CD1c-positive myeloid dendritic cell (primary cell): ENCODE results near the gene ZNF830.
"Not testable (repeated sequence)": the region's sequence is repeated elsewhere in the genome, so short reads cannot be mapped to it uniquely, and the experiment has no call there.

Experiments
- DNase-seq: peaks from one replicate; pipeline ENCODE4 v3.0.0-alpha.2; 2016; ENCODE audit errors: extremely low spot score

Gene ZNF830

DNA sequence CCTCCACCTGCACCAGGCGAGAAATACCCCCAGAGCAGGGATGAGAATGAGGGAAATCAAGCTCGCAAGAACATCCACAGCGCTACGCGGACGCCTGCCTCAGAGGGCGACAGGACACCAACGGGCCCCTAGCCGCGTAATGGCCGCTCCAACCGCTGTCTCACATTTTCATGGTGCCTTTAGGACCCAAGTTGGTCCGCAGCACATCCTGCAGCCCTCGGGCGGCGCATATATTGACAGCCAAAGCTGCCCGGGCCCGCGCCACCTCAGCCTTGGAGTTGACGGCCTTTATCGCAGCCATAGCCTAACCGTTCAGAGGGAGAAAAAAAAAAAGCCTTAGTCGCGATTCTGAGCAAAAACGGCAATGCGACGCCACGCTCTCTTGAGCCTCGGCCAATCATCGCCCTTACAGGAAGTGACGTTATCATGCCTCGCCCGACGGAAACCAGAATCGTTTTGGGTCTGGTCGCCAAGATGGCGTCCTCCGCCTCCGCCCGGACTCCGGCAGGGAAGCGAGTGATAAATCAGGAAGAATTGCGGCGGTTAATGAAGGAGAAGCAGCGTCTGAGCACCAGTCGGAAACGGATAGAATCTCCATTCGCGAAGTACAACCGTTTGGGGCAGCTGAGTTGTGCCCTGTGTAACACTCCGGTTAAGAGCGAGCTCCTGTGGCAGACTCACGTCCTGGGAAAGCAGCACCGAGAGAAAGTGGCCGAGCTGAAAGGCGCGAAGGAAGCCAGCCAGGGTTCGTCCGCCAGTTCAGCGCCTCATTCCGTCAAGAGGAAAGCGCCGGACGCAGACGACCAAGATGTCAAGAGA, at the start of gene ZNF830, which contains the start of gene CCT6B:
TSS of gene ZNF830 (plus strand) at position 448 of the 819 bp plus-strand sequence. CDS start at position 475, 27 bp downstream.
TSS of gene CCT6B (minus strand) at position 368 of the 819 bp plus-strand sequence. CDS start at position 301, 67 bp downstream.
- DNase-seq, result peak; percentile 98

- DNase-seq, result no peak
Measured at GRCh38 chr17:34913001-34913400, 48.3 kb upstream of the ZNF830 start.

GRCh38 chr17:34916120-34916519, 45.2 kb upstream of the ZNF830 start:
- no peak for DNase-seq

- no peak for DNase-seq
Measured at GRCh38 chr17:34917381-34917780, 44.0 kb upstream of the ZNF830 start.

DNA sequence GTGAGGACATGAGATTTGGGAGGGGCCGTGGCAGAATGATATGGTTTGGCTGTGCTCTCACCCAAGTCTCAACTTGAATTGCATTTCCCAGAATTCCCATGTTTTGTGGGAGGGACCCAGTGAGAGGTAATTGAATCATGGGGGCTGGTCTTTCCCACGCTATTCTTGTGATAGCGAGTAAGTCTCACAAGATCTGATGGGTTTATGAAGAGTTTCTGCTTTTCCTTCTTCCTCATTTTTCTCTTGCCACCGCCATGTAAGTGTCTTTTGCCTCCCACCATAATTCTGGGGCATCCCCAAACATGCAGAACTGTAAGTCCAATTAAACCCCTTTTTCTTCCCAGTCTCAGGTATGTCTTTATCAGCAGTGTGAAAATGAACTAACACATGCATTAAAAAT, 40.7 kb upstream of the ZNF830 start:
- DNase-seq, result peak; percentile 7

DNA sequence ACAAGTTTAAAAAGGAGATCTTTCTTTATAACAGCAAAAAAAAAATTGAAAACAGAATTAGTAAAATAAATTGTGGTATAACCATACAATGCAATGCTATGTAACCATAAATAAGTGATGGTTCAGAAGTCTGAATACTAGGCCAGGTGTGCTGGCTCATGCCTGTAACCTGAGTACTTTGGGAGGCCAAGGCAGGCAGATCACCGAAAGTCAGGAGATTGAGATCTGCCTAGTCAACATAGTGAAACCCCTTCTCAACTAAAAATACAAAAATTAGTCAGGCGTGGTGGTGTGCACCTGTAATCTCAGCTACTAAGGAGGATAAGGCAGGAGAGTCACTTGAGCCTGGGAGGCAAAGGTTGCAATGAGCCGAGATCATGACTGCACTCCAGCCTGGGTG, 34.7 kb upstream of the ZNF830 start:
- DNase-seq, result no peak

- no peak for DNase-seq
Measured at GRCh38 chr17:34930283-34930682, 31.1 kb upstream of the ZNF830 start.

GRCh38 chr17:34950780-34951179, 10.6 kb upstream of the ZNF830 start:
- not testable (repeated sequence) for DNase-seq

- no peak for DNase-seq
Measured at GRCh38 chr17:34958438-34958837, 2.9 kb upstream of the ZNF830 start.

DNA sequence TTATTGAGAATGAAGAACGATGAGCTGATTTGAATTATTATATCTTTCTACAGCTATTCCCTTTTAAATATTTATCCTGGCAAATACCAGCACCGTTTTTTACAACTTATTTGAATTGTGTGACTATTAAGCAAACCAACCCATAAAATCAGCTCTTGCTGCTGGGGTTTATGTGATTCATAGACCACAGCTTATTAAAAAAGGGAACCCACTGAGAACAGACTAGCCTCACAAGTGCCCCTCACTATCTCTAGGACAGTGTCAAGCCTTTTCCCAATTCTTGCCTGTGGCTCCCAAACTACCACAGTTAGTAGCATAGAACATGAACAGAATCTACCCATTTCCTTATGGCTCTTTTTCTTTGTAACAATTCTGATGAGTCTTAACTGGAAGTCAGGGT, 12.8 kb downstream of the ZNF830 start:
- no peak for DNase-seq

DNA sequence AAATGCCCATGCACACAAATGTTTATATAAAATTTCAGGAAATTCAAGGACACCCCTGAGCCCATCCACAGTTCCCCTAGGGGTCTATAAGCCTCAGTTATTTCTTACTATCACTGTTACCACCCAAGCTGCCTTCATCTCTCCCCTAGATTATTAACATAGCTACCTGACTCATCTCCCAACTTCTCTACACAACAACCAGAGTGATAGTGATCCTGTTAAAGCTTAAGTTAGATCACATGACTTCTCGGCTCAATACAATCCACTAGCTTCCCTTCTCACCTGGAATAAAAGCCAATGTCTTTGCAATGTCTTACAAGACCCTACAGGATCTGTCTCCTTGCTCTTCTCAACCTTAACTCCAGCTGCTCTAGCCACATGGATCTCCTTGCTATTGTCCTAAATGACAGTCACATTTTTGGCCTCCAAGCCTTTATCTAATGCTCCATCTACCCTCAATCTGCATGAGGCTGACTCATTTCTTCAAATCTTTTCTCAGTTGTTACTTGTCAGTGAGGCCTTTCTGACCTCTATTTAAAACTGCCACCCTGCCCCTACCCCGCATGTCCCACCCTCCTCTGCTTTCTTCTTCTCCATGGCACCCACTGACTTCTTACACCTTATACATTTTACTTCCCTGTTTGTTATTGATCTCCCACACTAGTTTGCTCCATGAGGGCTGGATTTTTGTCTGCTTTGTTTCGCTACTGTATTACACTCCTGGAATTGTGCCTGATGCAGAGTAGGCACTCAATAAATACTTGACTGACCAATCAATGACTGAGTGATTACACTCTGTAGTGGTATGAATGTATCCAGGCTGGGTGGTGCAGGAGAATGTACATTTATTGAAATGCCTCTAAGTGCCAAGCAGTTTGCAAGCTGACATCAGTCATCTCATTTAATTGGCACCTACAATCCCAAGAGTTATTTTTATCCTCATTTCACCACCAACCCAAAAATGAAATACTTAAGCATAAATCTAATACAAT, 13.8 kb downstream of the ZNF830 start:
- no peak for DNase-seq

- DNase-seq, result no peak
Measured at GRCh38 chr17:34979153-34979552, 17.8 kb downstream of the ZNF830 start.

GRCh38 chr17:34979650-34980352, 18.5 kb downstream of the ZNF830 start:
- no peak for DNase-seq

- peak; percentile 97 for DNase-seq
Measured at GRCh38 chr17:34980353-34980680, 19.0 kb downstream of the ZNF830 start, which contains the start of gene LIG3. Gene LIG3 (plus strand): TSS chr17:34980512. CDS start chr17:34983006, 2,494 bp downstream.

- peak; percentile 81 for DNase-seq
Measured at GRCh38 chr17:34980681-34981537, 19.6 kb downstream of the ZNF830 start.

GRCh38 chr17:34981538-34982241, 20.4 kb downstream of the ZNF830 start:
- DNase-seq, result no peak

- DNase-seq, result no peak
Measured at GRCh38 chr17:34987232-34987631, 25.9 kb downstream of the ZNF830 start.

GRCh38 chr17:34988644-34989043, 27.3 kb downstream of the ZNF830 start:
- no peak for DNase-seq

- no peak for DNase-seq
Measured at GRCh38 chr17:34989473-34989872, 28.1 kb downstream of the ZNF830 start.

DNA sequence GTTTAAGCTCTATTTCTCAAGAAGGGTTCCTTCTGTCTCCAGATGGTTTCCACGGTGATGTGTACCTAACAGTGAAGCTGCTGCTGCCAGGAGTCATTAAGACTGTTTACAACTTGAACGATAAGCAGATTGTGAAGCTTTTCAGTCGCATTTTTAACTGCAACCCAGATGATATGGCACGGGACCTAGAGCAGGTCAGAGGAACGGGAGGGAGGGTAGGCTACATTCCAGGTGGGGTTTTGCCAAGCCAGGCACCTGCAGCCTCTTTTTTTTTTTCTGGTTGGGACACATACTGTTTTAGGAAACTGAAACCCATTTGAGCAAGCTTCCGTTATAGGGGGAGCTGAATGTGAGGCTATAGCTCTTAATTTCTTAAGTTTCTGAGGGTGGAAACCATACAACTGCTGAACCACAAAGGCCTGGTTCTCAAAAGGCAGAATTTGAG, 29.6 kb downstream of the ZNF830 start:
- no peak for DNase-seq
